CD14-positive monocyte (primary cell): ENCODE data around the gene CHRM4. TPM values are rescaled to one million over a fixed set of nuclear protein-coding genes. Genes with fewer than 3 reads are reported as not detected.
A peak's percentile ranks its signal among the peaks of the same experiment; 100 is the strongest.

Source experiments
- DNase-seq, 3 donors: peaks; one replicate each; pipeline ENCODE4 v3.0.0-alpha.2; 2011 to 2022
- H2AFZ ChIP-seq: 2 replicates; pipeline ENCODE4 v1.6.0; 2012; ENCODE audit warnings: mild to moderate bottlenecking, low read depth, low read length, inconsistent platforms; ENCODE audit not compliant: insufficient read depth, poor library complexity, severe bottlenecking
- H3K27ac ChIP-seq, 2 donors: 1 replicate in 1 of 2; 2 replicates in 1 of 2; pipeline ENCODE4 v1.5.1; 2012 to 2013; ENCODE audit warnings: low read length in 2 of 2, control low read depth in 1 of 2, inconsistent platforms in 1 of 2, low read depth in 1 of 2, mild to moderate bottlenecking in 1 of 2
- H3K27me3 ChIP-seq, 2 donors: one replicate each; pipeline versions ENCODE4 v1.6.0 to v1.6.1; 2011 to 2013; ENCODE audit warnings: low read length in 2 of 2; ENCODE audit not compliant: control insufficient read depth in 2 of 2, insufficient read depth in 2 of 2
- H3K36me3 ChIP-seq, 2 donors: replicated peaks in 1 of 2; 1 replicate in 1 of 2; 2 replicates in 1 of 2; pipeline versions ENCODE4 v1.5.1 to v1.6.1; 2012 to 2013; ENCODE audit warnings: low read length in 2 of 2, control low read depth in 1 of 2, inconsistent platforms in 1 of 2, mild to moderate bottlenecking in 1 of 2; ENCODE audit not compliant: insufficient read depth in 2 of 2, control insufficient read depth in 1 of 2
- H3K4me1 ChIP-seq, 2 donors: 1 replicate in 1 of 2; 2 replicates in 1 of 2; pipeline versions ENCODE4 v1.5.1 to v1.6.1; 2012 to 2013; ENCODE audit warnings: low read length in 2 of 2, control low read depth in 1 of 2, inconsistent platforms in 1 of 2, mild to moderate bottlenecking in 1 of 2, moderate library complexity in 1 of 2; ENCODE audit not compliant: insufficient read depth in 2 of 2, control insufficient read depth in 1 of 2
- H3K4me2 ChIP-seq: replicated peaks from 2 replicates; pipeline ENCODE3; 2012; ENCODE audit warnings: low read length, moderate library complexity, mild to moderate bottlenecking; ENCODE audit not compliant: poor library complexity, severe bottlenecking; ENCODE audit errors: extremely low read depth
- H3K4me3 ChIP-seq, 3 experiments: fragments of 200-600 bp in 1 of 3; sonication (generic) in 1 of 3; replicated peaks in 1 of 3; 1 replicate in 2 of 3; 2 replicates in 1 of 3; pipeline ENCODE4 v1.5.1; 2011 to 2013; ENCODE audit warnings: low read length in 3 of 3, mild to moderate bottlenecking in 3 of 3, control low read depth in 2 of 3, low read depth in 2 of 3, inconsistent platforms in 1 of 3, moderate library complexity in 1 of 3
- H3K79me2 ChIP-seq: 2 replicates; pipeline ENCODE4 v1.6.0; 2012; ENCODE audit warnings: mild to moderate bottlenecking, control low read depth, inconsistent platforms, low read length, moderate library complexity; ENCODE audit not compliant: insufficient read depth
- H3K9ac ChIP-seq: 2 replicates; pipeline ENCODE4 v1.6.0; 2017; ENCODE audit warnings: low read length, mild to moderate bottlenecking; ENCODE audit not compliant: insufficient read depth, poor library complexity, severe bottlenecking
- H3K9me3 ChIP-seq, 2 donors: replicated peaks in 1 of 2; 1 replicate in 1 of 2; 2 replicates in 1 of 2; pipeline versions ENCODE4 v1.5.1 to v1.6.1; 2012 to 2013; ENCODE audit warnings: low read length in 2 of 2, control low read depth in 1 of 2; ENCODE audit not compliant: control insufficient read depth in 1 of 2, insufficient read depth in 1 of 2
- H4K20me1 ChIP-seq: 2 replicates; pipeline ENCODE4 v1.6.0; 2012; ENCODE audit warnings: mild to moderate bottlenecking, low read length, control low read depth, moderate library complexity; ENCODE audit not compliant: insufficient read depth
- H3K27ac Mint-ChIP-seq, 7 donors: one replicate each; pipeline ENCODE4 v1.8.0; 2020; ENCODE audit warnings: mild to moderate bottlenecking in 7 of 7, mixed read lengths in 7 of 7, moderate library complexity in 6 of 7, inconsistent platforms in 2 of 7
- H3K27me3 Mint-ChIP-seq, 3 donors: one replicate each; pipeline ENCODE4 v1.8.0; 2021 to 2022; ENCODE audit warnings: low read depth in 3 of 3, mild to moderate bottlenecking in 3 of 3, mixed read lengths in 3 of 3, moderate library complexity in 3 of 3, inconsistent platforms in 1 of 3
- H3K36me3 Mint-ChIP-seq, 2 donors: one replicate each; pipeline ENCODE4 v1.8.0; 2020; ENCODE audit warnings: mixed read lengths in 2 of 2, inconsistent platforms in 1 of 2, mild to moderate bottlenecking in 1 of 2
- H3K4me1 Mint-ChIP-seq: one replicate; pipeline ENCODE4 v1.8.0; 2020; ENCODE audit warnings: mild to moderate bottlenecking, mixed read lengths
- H3K4me3 Mint-ChIP-seq, 2 donors: one replicate each; pipeline ENCODE4 v1.8.0; 2020; ENCODE audit warnings: mild to moderate bottlenecking in 2 of 2, mixed read lengths in 2 of 2, moderate library complexity in 1 of 2
- H3K9me3 Mint-ChIP-seq, 7 donors: one replicate each; pipeline ENCODE4 v1.8.0; 2020 to 2022; ENCODE audit warnings: mixed read lengths in 7 of 7, mild to moderate bottlenecking in 6 of 7, moderate library complexity in 6 of 7, inconsistent platforms in 2 of 7
- CTCF ChIP-seq: fragments of 200-600 bp; IDR thresholded peaks from one replicate; pipeline ENCODE4 v1.8.0; 2022; ENCODE audit warnings: antibody characterized with exemption, mild to moderate bottlenecking
- WGBS: methylation state at CpG from one replicate; pipeline ENCODE4 v1.1.5; 2013; ENCODE audit warnings: missing lambda C conversion rate; ENCODE audit not compliant: insufficient coverage; 5-methylcytosine and 5-hydroxymethylcytosine counted together
- intact Hi-C, 2 donors: fragments of 100-400 bp; cut with micrococcal nuclease; formaldehyde crosslinking; loops; one replicate each; pipeline versions ENCODE4 v1.15.0 to v1.15.1; 2023
- polyA plus RNA-seq, 3 donors: library from polyadenylated mRNA; depleted of rRNA in 1 of 3; unstranded in 2 of 3; stranded (reverse) in 1 of 3; fragments of 300-500 nt in 2 of 3; fragments of >200 nt in 1 of 3; fragmentation: Illumina TruSeq in 2 of 3; gene quantifications; 1 replicate in 2 of 3; 2 replicates in 1 of 3; pipeline ENCODE4 v1.2.3, GENCODE V29; 2012 to 2021

CHRM4 gene
- polyA plus RNA-seq, 3 donors: 0.15 to 0.57 TPM; not detected in 1

DNA sequence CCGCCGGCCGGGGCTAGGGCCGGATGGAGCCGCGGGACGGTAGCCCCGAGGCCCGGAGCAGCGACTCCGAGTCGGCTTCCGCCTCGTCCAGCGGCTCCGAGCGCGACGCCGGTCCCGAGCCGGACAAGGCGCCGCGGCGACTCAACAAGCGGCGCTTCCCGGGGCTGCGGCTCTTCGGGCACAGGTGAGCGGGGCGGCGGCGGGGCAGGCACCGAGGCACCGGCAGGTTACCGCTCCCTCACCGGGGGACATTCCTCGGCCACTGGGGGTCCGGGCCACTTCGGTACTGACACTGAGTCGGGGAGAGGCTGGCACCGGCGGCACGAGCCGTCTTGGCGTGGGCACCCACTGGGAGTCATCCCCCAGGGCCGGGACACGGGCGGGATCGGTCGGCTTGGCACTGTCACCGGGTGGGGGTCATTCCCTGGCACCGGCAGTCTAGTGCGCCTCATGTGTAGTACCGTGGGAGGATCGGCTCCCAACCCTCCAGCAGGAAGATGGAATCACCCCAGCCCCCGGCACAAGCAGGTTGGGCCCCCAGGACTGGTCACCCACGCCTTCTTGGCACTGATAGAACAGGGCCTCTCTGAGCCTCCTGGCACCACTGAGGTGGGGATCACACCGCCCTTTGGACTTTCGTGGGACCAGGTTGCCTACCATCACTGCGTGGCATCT, 43.8 kb downstream of the CHRM4 start:
- Histone ChIP-seq H3K4me2 (peak overlapping the region; percentile 86), H2AFZ (no peak overlapping the region)
- peak overlapping the region in 6 of 7 donors; percentile 11 to 85 (median 76) for H3K27ac Mint-ChIP-seq

More for the DNA sequence above, 43.8 kb downstream of the CHRM4 start:
- H3K79me2 ChIP-seq: peaks cover 92% of the 10 kb centered on the region
- H3K9ac ChIP-seq: peak overlapping the region; percentile 57
- H3K4me1 Mint-ChIP-seq: peaks cover 83% of the 10 kb centered on the region
- 4% methylated on average over 62 of the region's 63 CpGs for WGBS
- H3K4me3 Mint-ChIP-seq: peak overlapping the region; percentile 78 to 85
- H3K36me3 Mint-ChIP-seq: peaks cover 10 to 45% of the 10 kb centered on the region in 2 donors
- peaks cover 17 to 24% of the 10 kb centered on the region in 2 donors for H3K36me3 ChIP-seq
- peaks cover 0 to 4% (median 0%) of the 10 kb centered on the region in 7 donors for H3K9me3 Mint-ChIP-seq
- DNase-seq: no peak
- intact Hi-C loops: loop anchor here in 1 of 2 donors (10.0 kb wide), 1 partner anchor 223 kb away; the partner anchor contains the start of gene PHF21A
- H3K9me3 ChIP-seq: no peaks in the 10 kb centered on the region
- peak overlapping the region; percentile 66 to 84 (median 66) for H3K4me3 ChIP-seq
- H4K20me1 ChIP-seq: peaks cover 73% of the 10 kb centered on the region
- H3K27me3 Mint-ChIP-seq: peaks cover 0 to 1% (median 0%) of the 10 kb centered on the region in 3 donors
- TF ChIP-seq CTCF: no peak
- H3K27me3 ChIP-seq: no peaks in the 10 kb centered on the region
- H3K4me1 ChIP-seq: peaks cover 73 to 85% of the 10 kb centered on the region in 2 donors
- peak overlapping the region in 1 of 2 donors; percentile 63 for H3K27ac ChIP-seq
